ENCODE data around the gene PKDCC.

The PKDCC gene

GRCh38 chr2:42050010-42050702 lies 2.3 kb downstream of the PKDCC start:
- no peak for DNase-seq

GRCh38 chr2:42050703-42051542 lies 3.1 kb downstream of the PKDCC start:
- no peak for DNase-seq

GRCh38 chr2:42051543-42052235 lies 3.9 kb downstream of the PKDCC start:
- DNase-seq: no peak

GRCh38 chr2:42052702-42053481 lies 5.1 kb downstream of the PKDCC start:
- no peak for DNase-seq

- DNase-seq: no peak
Observed at GRCh38 chr2:42053482-42053790, 5.6 kb downstream of the PKDCC start.

GRCh38 chr2:42053791-42054701 lies 6.2 kb downstream of the PKDCC start:
- DNase-seq: no peak

GRCh38 chr2:42054714-42055430 lies 7.1 kb downstream of the PKDCC start:
- DNase-seq: no peak

- no peak for DNase-seq
Observed at GRCh38 chr2:42055573-42056514, 8.0 kb downstream of the PKDCC start.

GRCh38 chr2:42057159-42057901 lies 9.5 kb downstream of the PKDCC start:
- no peak for DNase-seq

- DNase-seq: no peak
Observed at GRCh38 chr2:42057902-42058450, 10.2 kb downstream of the PKDCC start.

- DNase-seq: no peak
Observed at GRCh38 chr2:42059261-42059898, 11.6 kb downstream of the PKDCC start.

- no peak for DNase-seq
Observed at GRCh38 chr2:42060028-42060427, 12.2 kb downstream of the PKDCC start.

- no peak for DNase-seq
Observed at GRCh38 chr2:42060718-42061619, 13.1 kb downstream of the PKDCC start.

- DNase-seq: no peak
Observed at GRCh38 chr2:42061839-42062238, 14.0 kb downstream of the PKDCC start.

GRCh38 chr2:42063431-42064171 lies 15.8 kb downstream of the PKDCC start:
- DNase-seq: no peak

- DNase-seq: no peak
Observed at GRCh38 chr2:42064417-42064942, 16.7 kb downstream of the PKDCC start.
